ENCODE measurements around the gene GIMAP7.

DNA sequence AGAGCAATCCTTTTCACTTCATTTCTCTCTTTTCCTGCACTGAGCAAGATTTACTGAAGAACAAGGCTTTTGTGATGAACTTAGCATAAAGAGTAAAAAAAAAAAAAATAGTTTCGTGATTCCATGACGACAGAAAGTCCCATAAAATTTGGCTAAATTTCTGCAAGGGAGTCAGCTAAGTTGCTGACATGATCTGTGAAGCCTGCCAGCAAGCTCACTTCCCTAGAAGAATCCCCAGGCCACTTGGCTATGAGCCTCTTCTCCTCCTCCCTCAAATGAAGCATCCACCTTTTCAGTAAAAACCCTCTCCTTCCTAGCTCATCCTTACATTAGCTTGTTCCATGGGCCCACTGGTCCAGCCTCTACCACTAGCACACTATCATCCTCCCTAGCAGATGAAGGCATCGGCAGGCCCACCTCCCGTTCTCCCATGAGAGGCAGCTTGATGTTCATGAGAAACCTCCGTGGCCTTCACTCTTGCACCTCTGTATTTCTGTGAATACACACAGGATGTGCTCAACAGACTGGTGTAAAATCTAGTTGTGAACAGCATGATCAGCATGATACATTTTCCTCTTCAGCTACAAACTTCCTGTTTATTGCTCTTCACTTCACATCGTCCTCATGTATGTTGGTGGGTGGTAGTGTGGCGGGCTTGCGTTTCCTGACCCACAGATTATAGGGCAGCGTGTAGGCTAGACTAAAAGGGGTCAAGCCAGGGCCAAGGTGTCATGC is 33.3 kb upstream of the GIMAP7 start:
- TF ChIP-seq, protein P1, sequence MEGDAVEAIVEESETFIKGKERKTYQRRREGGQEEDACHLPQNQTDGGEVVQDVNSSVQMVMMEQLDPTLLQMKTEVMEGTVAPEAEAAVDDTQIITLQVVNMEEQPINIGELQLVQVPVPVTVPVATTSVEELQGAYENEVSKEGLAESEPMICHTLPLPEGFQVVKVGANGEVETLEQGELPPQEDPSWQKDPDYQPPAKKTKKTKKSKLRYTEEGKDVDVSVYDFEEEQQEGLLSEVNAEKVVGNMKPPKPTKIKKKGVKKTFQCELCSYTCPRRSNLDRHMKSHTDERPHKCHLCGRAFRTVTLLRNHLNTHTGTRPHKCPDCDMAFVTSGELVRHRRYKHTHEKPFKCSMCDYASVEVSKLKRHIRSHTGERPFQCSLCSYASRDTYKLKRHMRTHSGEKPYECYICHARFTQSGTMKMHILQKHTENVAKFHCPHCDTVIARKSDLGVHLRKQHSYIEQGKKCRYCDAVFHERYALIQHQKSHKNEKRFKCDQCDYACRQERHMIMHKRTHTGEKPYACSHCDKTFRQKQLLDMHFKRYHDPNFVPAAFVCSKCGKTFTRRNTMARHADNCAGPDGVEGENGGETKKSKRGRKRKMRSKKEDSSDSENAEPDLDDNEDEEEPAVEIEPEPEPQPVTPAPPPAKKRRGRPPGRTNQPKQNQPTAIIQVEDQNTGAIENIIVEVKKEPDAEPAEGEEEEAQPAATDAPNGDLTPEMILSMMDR (IDR thresholded peaks at IDR 0.05): no peak
- TF ChIP-seq EZH2phosphoT487 (IDR thresholded peaks at IDR 0.05): no peak

Measured in neural progenitor cell (in vitro differentiated cells).